Fibroblast of mammary gland (primary cell): ENCODE measurements around the gene NUDT1.

ENCODE experiments used
- DNase-seq: peaks from one replicate; pipeline ENCODE4 v3.0.0-alpha.2; 2010; ENCODE audit warnings: low read depth
- H3K4me3 ChIP-seq: 2 replicates; pipeline ENCODE4 v1.5.1; 2011; ENCODE audit warnings: low read depth, mild to moderate bottlenecking, low read length, moderate library complexity; ENCODE audit not compliant: control insufficient read depth
- CTCF ChIP-seq: conservative IDR thresholded peaks from 2 replicates; pipeline ENCODE4 v1.5.1; 2011; ENCODE audit warnings: low read depth, low read length, inconsistent platforms; ENCODE audit not compliant: control insufficient read depth, insufficient read depth

NUDT1 gene

DNA sequence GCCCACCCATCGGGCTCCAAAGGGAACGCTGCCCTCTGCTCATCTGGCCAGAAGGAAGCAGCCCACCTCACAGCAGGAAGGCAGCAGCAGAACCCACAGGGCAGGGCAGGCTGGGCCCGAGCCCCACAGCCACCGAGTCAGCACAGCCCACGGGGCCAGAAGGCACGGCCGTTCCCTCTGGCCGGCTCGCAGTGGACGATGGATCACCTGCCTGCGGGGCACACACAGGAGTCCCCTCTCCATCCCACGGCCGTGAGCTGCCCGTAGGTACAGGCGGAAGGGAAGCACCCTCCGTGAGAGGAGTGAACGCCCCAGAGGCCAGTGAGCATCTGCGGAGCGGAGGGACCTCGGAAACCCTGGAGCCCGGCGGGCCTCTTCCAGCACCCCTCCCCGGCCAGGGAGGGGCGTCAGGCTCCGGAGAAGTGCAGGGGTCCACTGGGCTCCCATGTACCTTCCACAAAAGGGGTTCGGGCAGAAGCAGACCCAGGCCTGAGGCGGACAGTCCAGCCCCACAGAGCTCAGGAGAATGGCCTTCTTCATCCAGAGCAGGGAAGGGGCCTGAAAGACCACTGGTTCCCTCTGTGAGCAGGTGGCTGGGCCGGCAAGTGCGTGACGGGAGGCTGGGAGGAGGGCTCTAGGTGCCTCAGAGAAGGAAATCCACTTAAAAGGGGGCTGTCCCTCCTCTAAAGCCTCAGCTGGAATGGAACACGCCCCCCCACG, 11.7 kb downstream of the NUDT1 start:
- no peak for TF ChIP-seq CTCF
- no peak for DNase-seq
- H3K4me3 ChIP-seq, result no peak overlapping the region

DNA sequence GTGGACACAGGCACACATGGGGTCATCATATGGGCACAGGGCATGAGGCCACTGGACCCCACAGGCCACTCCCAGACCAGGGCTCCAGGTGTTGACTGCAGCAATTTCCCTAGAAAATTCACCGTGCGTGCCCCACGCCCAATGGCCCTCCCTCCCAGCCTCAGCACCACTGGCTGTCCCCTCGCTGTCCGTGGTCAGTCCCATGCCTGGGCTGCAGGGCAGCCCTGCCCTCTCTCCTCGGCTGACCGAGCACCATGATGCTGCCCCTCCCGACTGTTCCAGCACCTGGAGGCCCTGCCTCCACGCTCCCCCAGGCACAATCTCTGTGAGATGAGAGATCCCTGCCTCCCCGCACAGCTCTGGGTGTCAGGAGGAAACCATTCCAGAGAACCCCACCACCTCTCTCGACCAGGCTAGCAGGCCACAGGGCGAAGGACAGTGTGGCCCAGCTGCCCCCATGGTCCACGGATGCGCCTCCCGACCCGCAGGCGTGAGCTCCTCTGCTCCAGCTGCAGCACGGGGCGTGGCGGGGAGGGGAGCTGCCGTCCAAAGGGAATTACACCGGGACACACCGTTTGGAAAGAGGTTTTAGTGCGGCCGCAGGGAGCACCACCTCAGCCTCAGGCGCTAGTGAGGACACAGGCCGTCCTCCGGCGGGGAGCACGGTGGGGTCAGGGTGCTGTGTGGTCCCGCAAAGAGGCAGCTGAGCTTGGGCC, 12.6 kb downstream of the NUDT1 start:
- DNase-seq, result no peak
- TF ChIP-seq CTCF, result no peak
- no peak overlapping the region for H3K4me3 ChIP-seq

- no peak for DNase-seq
- H3K4me3 ChIP-seq, result no peak overlapping the region
Measured at GRCh38 chr7:2255145-2256139, 13.4 kb downstream of the NUDT1 start.

GRCh38 chr7:2256306-2257045, 14.4 kb downstream of the NUDT1 start:
- no peak for TF ChIP-seq CTCF
- DNase-seq, result no peak
- H3K4me3 ChIP-seq, result no peak overlapping the region

More at GRCh38 chr7:2255145-2256139, 13.4 kb downstream of the NUDT1 start:
- no peak for TF ChIP-seq CTCF

DNA sequence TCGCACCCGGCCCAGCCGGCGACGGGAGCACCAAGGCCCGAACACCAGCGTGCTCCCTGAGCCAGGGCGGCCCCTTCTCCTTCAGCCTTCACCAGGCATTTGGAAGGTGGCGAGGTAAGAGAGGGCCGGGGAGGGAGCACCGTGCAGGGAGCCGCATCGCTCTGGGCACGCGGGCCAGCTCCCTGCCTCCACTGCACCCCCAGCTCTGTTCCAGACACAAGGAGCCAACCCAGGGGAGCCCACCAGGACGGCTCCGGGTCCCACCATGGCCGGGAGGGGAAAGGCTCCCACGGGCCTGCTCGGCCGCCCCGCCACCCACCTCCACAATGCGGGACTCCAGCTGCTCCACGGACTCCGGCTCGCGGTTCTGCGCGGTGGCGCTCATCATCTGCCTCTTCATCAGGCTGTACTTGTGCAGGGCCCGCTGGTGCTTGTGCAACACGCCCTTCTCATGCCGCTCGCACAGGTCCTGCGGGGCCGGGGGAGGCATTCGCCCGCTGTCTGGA, 15.1 kb downstream of the NUDT1 start:
- TF ChIP-seq CTCF, result no peak
- H3K4me3 ChIP-seq, result no peak overlapping the region
- no peak for DNase-seq

GRCh38 chr7:2257651-2258050, 15.6 kb downstream of the NUDT1 start:
- no peak for TF ChIP-seq CTCF
- no peak overlapping the region for H3K4me3 ChIP-seq
- DNase-seq, result no peak
